ENCODE measurements around the gene NFAT5.

DNA sequence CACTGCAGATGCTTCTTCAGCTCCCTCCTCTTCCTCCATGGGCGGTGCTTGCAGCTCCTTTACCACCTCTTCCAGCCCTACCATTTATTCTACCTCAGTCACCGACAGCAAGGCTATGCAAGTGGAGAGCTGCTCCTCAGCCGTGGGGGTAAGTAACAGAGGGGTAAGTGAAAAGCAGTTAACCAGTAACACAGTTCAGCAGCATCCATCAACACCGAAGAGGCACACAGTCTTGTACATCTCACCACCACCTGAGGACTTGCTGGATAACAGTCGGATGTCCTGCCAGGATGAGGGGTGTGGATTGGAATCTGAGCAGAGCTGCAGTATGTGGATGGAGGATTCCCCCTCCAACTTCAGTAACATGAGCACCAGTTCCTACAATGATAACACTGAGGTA lies 81.3 kb downstream of the NFAT5 start:
- TF ChIP-seq TEAD4 (IDR thresholded peaks at IDR 0.05) (no peak), YY1 (IDR thresholded peaks at IDR 0.05; ENCODE audit: low read depth) (no peak), CREB1 (IDR thresholded peaks at IDR 0.05; ENCODE audit: low read depth) (no peak), RAD21 (IDR thresholded peaks at IDR 0.05; ENCODE audit: low read depth) (no peak), EGR1 (IDR thresholded peaks at IDR 0.05) (no peak)

Data from Ishikawa (cell line).